ENCODE data around the gene EIF4G3.

GRCh38 chr1:20921285-20921684 lies 255.4 kb downstream of the EIF4G3 start:
- TF ChIP-seq CTCF (IDR thresholded peaks at IDR 0.05), result no peak
- TF ChIP-seq POLR2A (IDR thresholded peaks at IDR 0.05), result no peak
